ENCODE data around the gene CLINT1. TPM values are rescaled to one million over a fixed set of nuclear protein-coding genes. Genes with fewer than 3 reads are reported as not detected.

Gene CLINT1
- total and polyA plus RNA-seq, 2 experiments from 2014 or later = 71.7 to 101 TPM

- Histone ChIP-seq H3K36me3 (ENCODE audit: insufficient read depth) (peaks cover 15% of the 10 kb centered on the region; the same call in 1 of the 2 replicates), H4K20me1 (replicated peaks; ENCODE audit: insufficient read depth) (0 out of 2 replicates have a peak, but pooled peaks cover 4% of the 10 kb centered on the region), H3K4me1 (ENCODE audit: insufficient read depth) (peaks cover 5% of the 10 kb centered on the region; the same call in 1 of the 2 replicates), H3F3A (replicated peaks; ENCODE audit: low read depth) (no peaks in the 10 kb centered on the region), H3K4me3 (no peak overlapping the region), H3K4me2 (no peak overlapping the region), H3K27me3 (ENCODE audit: insufficient read depth) (no peaks in the 10 kb centered on the region), H3K79me2 (replicated peaks; ENCODE audit: insufficient read depth) (no peaks in the 10 kb centered on the region), H2AFZ (no peak overlapping the region), H3K27ac (ENCODE audit: low read depth) (no peak overlapping the region), H3K9me2 (ENCODE audit: insufficient read depth) (no peaks in the 10 kb centered on the region)
- ATAC-seq (no peak), DNase-seq (ENCODE audit: low spot score) (no peak)
- Mint-ChIP-seq H3K4me1 (peaks cover 6% of the 10 kb centered on the region; the same call in 2 of the 3 replicates), H3K27ac (no peak overlapping the region), H3K4me3 (no peak overlapping the region), H3K36me3 (ENCODE audit: low read depth) (peaks cover 15% of the 10 kb centered on the region), H3K27me3 (ENCODE audit: insufficient read depth, low read depth, poor library complexity) (no peaks in the 10 kb centered on the region), H3K9me3 (no peaks in the 10 kb centered on the region)
- TF ChIP-seq EZH2phosphoT487 (IDR thresholded peaks at IDR 0.05; ENCODE audit: unreplicated experiment) (no peak), ETS1 (IDR thresholded peaks at IDR 0.05) (no peak), CREB1 (CRISPR knock-in tag; IDR thresholded peaks at IDR 0.05; ENCODE audit: low read depth) (no peak), REST (IDR thresholded peaks at IDR 0.05; ENCODE audit: unreplicated experiment) (no peak), ZNF331 (CRISPR knock-in tag; IDR thresholded peaks at IDR 0.05; ENCODE audit: low read depth) (no peak), ZNF114 (CRISPR knock-in tag; IDR thresholded peaks at IDR 0.05) (no peak), NANOG (IDR thresholded peaks at IDR 0.05; ENCODE audit: borderline replicate concordance) (no peak), STAT1 (IDR thresholded peaks at IDR 0.05; ENCODE audit: unreplicated experiment) (no peak), JUNB (IDR thresholded peaks at IDR 0.05; ENCODE audit: unreplicated experiment) (no peak), CTCF (conservative IDR thresholded peaks at IDR 0.05; ENCODE audit: low read depth in 2 of 2) (no peak), EZH2 (IDR thresholded peaks at IDR 0.05; ENCODE audit: low read depth, unreplicated experiment) (no peak), ZNF462 (CRISPR knock-in tag; IDR thresholded peaks at IDR 0.05) (no peak), POLR2AphosphoS5 (IDR thresholded peaks at IDR 0.05; ENCODE audit: low read depth) (no peak)
These were observed 73.1 kb downstream of the CLINT1 start for GRCh38 chr5:157785801-157786200.
